WTC11 (cell line): ENCODE results near the gene SNX5. TPM values are rescaled to one million over a fixed set of nuclear protein-coding genes. Genes with fewer than 3 reads are reported as not detected.

Experiments used
- ATAC-seq: fragments of 200-7000 bp; cut with Tn5 transposase; 2 replicates; pipeline ENCODE4 v1.10.0; 2021; ENCODE audit warnings: mild to moderate bottlenecking, moderate library complexity
- CTCF ChIA-PET: fragments of 300-600 bp; sonication (Branson Sonifier 250); formaldehyde crosslinking; loops from one replicate; lab custom pipeline; 2021; ENCODE audit warnings: antibody characterized with exemption; lab: Charles Lee
- POLR2A ChIA-PET: fragments of 350-600 bp; sonication (Branson Sonifier 250); formaldehyde crosslinking; loops from one replicate; lab custom pipeline; 2021; ENCODE audit warnings: antibody characterized with exemption; lab: Charles Lee
- DNase-seq: peaks from one replicate; pipeline ENCODE4 v3.0.0; 2021; ENCODE audit warnings: low spot score
- H3K27ac Mint-ChIP-seq: 2 replicates; pipeline ENCODE4 v1.8.0; 2021; ENCODE audit warnings: mixed read lengths
- H3K27me3 Mint-ChIP-seq: 2 replicates; pipeline ENCODE4 v1.8.0; 2021; ENCODE audit warnings: low read depth, mild to moderate bottlenecking, moderate library complexity, mixed read lengths
- H3K36me3 Mint-ChIP-seq: 2 replicates; pipeline ENCODE4 v1.8.0; 2021; ENCODE audit warnings: mixed read lengths
- H3K4me1 Mint-ChIP-seq: 2 replicates; pipeline ENCODE4 v1.8.0; 2022; ENCODE audit warnings: mixed read lengths
- H3K4me3 Mint-ChIP-seq: 2 replicates; pipeline ENCODE4 v1.8.0; 2021; ENCODE audit warnings: mild to moderate bottlenecking, moderate library complexity, mixed read lengths
- H3K9me3 Mint-ChIP-seq: 2 replicates; pipeline ENCODE4 v1.8.0; 2021; ENCODE audit warnings: mixed read lengths
- FOXJ3 ChIP-seq: sonication (generic); formaldehyde crosslinking; IDR thresholded peaks from 2 replicates; pipeline ENCODE4 v1.9.0; 2021; ENCODE audit warnings: missing genetic modification reagents, mild to moderate bottlenecking, borderline replicate concordance
- GABPB1 ChIP-seq: sonication (generic); formaldehyde crosslinking; IDR thresholded peaks from 2 replicates; pipeline ENCODE4 v1.8.1; 2023; ENCODE audit warnings: mild to moderate bottlenecking, missing genetic modification reagents
- GTF2I ChIP-seq: fragments of 250-450 bp; sonication (Bioruptor Pico); conservative IDR thresholded peaks from 2 replicates; pipeline ENCODE4 v1.4.0; 2021; ENCODE audit warnings: mild to moderate bottlenecking
- HMGA2 ChIP-seq: fragments of 250-450 bp; sonication (Bioruptor Pico); IDR thresholded peaks from 2 replicates; pipeline ENCODE4 v1.4.0; 2021; ENCODE audit warnings: mild to moderate bottlenecking, moderate library complexity
- JAZF1 ChIP-seq: fragments of 250-450 bp; sonication (Bioruptor Pico); IDR thresholded peaks from 2 replicates; pipeline ENCODE4 v1.9.0; 2021; ENCODE audit warnings: moderate library complexity, mild to moderate bottlenecking, inconsistent platforms
- OVOL2 ChIP-seq: fragments of 250-450 bp; sonication (Bioruptor Pico); IDR thresholded peaks from 2 replicates; pipeline ENCODE4 v1.9.0; 2021; ENCODE audit warnings: mild to moderate bottlenecking, borderline replicate concordance
- PRRX2 ChIP-seq: fragments of 250-450 bp; sonication (Bioruptor Pico); IDR thresholded peaks from 2 replicates; pipeline ENCODE4 v1.8.0; 2021; ENCODE audit warnings: mild to moderate bottlenecking
- RORB ChIP-seq: fragments of 250-450 bp; sonication (Bioruptor Pico); IDR thresholded peaks from 2 replicates; pipeline ENCODE4 v1.9.0; 2021; ENCODE audit warnings: mild to moderate bottlenecking
- ZNF317 ChIP-seq: sonication (generic); formaldehyde crosslinking; IDR thresholded peaks from 2 replicates; pipeline ENCODE4 v1.8.1; 2023; ENCODE audit warnings: low read depth, mild to moderate bottlenecking, moderate library complexity, missing genetic modification reagents, borderline replicate concordance
- ZNF396 ChIP-seq: fragments of 250-450 bp; sonication (Bioruptor Pico); IDR thresholded peaks from 2 replicates; pipeline ENCODE4 v1.8.0; 2021; ENCODE audit warnings: mild to moderate bottlenecking, moderate library complexity, borderline replicate concordance
- total RNA-seq: library from RNA; stranded (reverse); gene quantifications from 3 replicates; pipeline ENCODE4 v1.2.3, GENCODE V29; 2021
- TF ChIP-seq, protein P1 (sequence below): fragments of 250-450 bp; sonication (Bioruptor Pico); IDR thresholded peaks from 2 replicates; pipeline ENCODE4 v1.9.0; 2021; ENCODE audit warnings: moderate library complexity, mild to moderate bottlenecking, inconsistent platforms, borderline replicate concordance
- TF ChIP-seq, protein P2 (sequence below): sonication (generic); formaldehyde crosslinking; IDR thresholded peaks from 2 replicates; pipeline ENCODE4 v1.8.1; 2023; ENCODE audit warnings: mild to moderate bottlenecking, missing genetic modification reagents, moderate library complexity
- TF ChIP-seq, protein P3 (sequence below): sonication (generic); formaldehyde crosslinking; IDR thresholded peaks from 2 replicates; pipeline ENCODE4 v1.8.0; 2023; ENCODE audit warnings: missing genetic modification reagents
- TF ChIP-seq, protein P4 (sequence below): fragments of 250-450 bp; sonication (Bioruptor Pico); IDR thresholded peaks from 2 replicates; pipeline ENCODE4 v1.9.0; 2021; ENCODE audit warnings: mild to moderate bottlenecking
- TF ChIP-seq, protein P5 (sequence below): fragments of 250-450 bp; sonication (Bioruptor Pico); conservative IDR thresholded peaks from 2 replicates; pipeline ENCODE4 v1.9.0; 2021; ENCODE audit warnings: mild to moderate bottlenecking
- TF ChIP-seq, protein P6 (sequence below): sonication (generic); formaldehyde crosslinking; IDR thresholded peaks from 2 replicates; pipeline ENCODE4 v1.8.1; 2022; ENCODE audit warnings: low read depth, missing genetic modification reagents, borderline replicate concordance
- TF ChIP-seq, protein P7 (sequence below): sonication (generic); formaldehyde crosslinking; IDR thresholded peaks from 2 replicates; pipeline ENCODE4 v1.8.0; 2022; ENCODE audit warnings: missing genetic modification reagents
- TF ChIP-seq, protein P8 (sequence below): sonication (generic); formaldehyde crosslinking; IDR thresholded peaks from 2 replicates; pipeline ENCODE4 v1.8.0; 2023; ENCODE audit warnings: missing genetic modification reagents, mild to moderate bottlenecking, borderline replicate concordance

SNX5 gene
- total RNA-seq, 1 experiment from 2014 or later = 192 TPM

DNA sequence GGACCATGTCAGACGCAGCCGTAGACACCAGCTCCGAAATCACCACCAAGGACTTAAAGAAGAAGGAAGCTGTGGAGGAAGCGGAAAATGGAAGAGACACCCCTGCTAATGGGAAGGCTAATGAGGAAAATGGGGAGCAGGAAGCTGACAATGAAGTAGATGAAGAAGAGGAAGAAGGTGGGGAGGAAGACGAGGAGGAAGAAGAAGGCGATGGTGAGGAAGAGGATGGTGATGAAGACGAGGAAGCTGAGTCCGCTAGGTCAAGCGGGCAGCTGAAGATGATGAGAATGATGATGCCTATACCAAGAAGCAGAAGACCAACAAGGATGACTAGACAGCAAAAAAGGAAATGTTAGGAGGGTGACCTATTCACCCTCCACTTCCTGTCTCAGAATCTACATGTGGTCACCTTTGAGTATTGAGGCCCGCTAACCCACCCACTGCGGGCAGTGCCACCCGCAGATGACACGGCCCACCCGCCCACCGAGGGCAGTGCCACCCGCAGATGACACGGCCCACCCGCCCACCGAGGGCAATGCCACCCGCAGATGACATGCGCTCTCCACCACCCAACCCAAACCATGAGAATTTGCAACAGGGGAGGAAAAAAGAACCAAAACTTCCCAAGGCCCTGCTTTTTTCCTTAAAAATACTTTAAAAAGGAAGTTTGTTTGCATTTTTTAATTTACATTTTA is 43.5 kb upstream of the SNX5 start:
- TF ChIP-seq PRRX2 (CRISPR knock-in tag) (no peak), GTF2I (no peak), GABPB1 (CRISPR knock-in tag) (no peak), JAZF1 (no peak), OVOL2 (no peak), HMGA2 (CRISPR knock-in tag) (no peak), ZNF317 (CRISPR knock-in tag) (no peak), RORB (CRISPR knock-in tag) (no peak), FOXJ3 (no peak)
- TF ChIP-seq, protein P1, sequence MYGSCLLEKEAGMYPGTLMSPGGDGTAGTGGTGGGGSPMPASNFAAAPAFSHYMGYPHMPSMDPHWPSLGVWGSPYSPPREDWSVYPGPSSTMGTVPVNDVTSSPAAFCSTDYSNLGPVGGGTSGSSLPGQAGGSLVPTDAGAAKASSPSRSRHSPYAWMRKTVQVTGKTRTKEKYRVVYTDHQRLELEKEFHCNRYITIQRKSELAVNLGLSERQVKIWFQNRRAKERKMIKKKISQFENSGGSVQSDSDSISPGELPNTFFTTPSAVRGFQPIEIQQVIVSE = no peak
- TF ChIP-seq, protein P2, sequence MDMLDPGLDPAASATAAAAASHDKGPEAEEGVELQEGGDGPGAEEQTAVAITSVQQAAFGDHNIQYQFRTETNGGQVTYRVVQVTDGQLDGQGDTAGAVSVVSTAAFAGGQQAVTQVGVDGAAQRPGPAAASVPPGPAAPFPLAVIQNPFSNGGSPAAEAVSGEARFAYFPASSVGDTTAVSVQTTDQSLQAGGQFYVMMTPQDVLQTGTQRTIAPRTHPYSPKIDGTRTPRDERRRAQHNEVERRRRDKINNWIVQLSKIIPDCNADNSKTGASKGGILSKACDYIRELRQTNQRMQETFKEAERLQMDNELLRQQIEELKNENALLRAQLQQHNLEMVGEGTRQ (CRISPR knock-in tag) = no peak
- TF ChIP-seq, protein P3, sequence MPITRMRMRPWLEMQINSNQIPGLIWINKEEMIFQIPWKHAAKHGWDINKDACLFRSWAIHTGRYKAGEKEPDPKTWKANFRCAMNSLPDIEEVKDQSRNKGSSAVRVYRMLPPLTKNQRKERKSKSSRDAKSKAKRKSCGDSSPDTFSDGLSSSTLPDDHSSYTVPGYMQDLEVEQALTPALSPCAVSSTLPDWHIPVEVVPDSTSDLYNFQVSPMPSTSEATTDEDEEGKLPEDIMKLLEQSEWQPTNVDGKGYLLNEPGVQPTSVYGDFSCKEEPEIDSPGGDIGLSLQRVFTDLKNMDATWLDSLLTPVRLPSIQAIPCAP (CRISPR knock-in tag) = no peak
- TF ChIP-seq, protein P4, sequence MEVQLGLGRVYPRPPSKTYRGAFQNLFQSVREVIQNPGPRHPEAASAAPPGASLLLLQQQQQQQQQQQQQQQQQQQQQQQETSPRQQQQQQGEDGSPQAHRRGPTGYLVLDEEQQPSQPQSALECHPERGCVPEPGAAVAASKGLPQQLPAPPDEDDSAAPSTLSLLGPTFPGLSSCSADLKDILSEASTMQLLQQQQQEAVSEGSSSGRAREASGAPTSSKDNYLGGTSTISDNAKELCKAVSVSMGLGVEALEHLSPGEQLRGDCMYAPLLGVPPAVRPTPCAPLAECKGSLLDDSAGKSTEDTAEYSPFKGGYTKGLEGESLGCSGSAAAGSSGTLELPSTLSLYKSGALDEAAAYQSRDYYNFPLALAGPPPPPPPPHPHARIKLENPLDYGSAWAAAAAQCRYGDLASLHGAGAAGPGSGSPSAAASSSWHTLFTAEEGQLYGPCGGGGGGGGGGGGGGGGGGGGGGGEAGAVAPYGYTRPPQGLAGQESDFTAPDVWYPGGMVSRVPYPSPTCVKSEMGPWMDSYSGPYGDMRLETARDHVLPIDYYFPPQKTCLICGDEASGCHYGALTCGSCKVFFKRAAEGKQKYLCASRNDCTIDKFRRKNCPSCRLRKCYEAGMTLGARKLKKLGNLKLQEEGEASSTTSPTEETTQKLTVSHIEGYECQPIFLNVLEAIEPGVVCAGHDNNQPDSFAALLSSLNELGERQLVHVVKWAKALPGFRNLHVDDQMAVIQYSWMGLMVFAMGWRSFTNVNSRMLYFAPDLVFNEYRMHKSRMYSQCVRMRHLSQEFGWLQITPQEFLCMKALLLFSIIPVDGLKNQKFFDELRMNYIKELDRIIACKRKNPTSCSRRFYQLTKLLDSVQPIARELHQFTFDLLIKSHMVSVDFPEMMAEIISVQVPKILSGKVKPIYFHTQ (CRISPR knock-in tag) = no peak
- peaks cover 16% of the 10 kb centered on the region for H3K36me3 Mint-ChIP-seq
- H3K9me3 Mint-ChIP-seq = peaks cover 12% of the 10 kb centered on the region
- ChIA-PET CTCF (no interaction called here), POLR2A (no interaction called here)
- H3K27me3 Mint-ChIP-seq = no peaks in the 10 kb centered on the region; the same call in 1 of the 2 replicates
- H3K4me3 Mint-ChIP-seq = no peak overlapping the region
- H3K4me1 Mint-ChIP-seq = no peaks in the 10 kb centered on the region
- ATAC-seq (no peak), DNase-seq (no peak)
- H3K27ac Mint-ChIP-seq = peak overlapping the region; percentile 10; the same call in 1 of the 2 replicates

DNA sequence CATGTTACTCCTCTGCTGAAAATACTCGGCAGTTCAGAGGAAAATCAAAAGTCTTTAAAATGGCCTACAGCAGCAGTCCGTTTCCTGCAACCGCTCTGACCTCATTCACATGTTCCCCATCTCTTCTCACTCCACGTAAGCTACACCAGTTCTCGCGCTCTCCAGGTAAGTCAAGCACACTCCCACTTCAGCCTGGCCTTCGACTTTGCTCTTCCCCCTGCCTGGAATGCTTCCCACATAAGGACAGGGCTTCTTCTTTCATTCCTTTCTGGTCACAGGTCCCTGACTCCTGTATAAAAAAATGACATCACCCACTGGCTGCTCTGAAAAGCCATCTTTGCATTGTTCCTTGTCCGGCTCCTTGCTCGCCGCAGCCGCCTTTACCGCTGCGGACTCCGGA is 42.9 kb upstream of the SNX5 start:
- Mint-ChIP-seq H3K27me3 (no peaks in the 10 kb centered on the region; the same call in 1 of the 2 replicates), H3K4me1 (no peaks in the 10 kb centered on the region), H3K4me3 (no peak overlapping the region), H3K9me3 (peaks cover 12% of the 10 kb centered on the region), H3K27ac (peak overlapping the region; percentile 10; the same call in 1 of the 2 replicates), H3K36me3 (peaks cover 16% of the 10 kb centered on the region)
- ChIA-PET CTCF (no interaction called here), POLR2A (no interaction called here)
- ATAC-seq = no peak
- no peak for DNase-seq
- TF ChIP-seq, protein P5, sequence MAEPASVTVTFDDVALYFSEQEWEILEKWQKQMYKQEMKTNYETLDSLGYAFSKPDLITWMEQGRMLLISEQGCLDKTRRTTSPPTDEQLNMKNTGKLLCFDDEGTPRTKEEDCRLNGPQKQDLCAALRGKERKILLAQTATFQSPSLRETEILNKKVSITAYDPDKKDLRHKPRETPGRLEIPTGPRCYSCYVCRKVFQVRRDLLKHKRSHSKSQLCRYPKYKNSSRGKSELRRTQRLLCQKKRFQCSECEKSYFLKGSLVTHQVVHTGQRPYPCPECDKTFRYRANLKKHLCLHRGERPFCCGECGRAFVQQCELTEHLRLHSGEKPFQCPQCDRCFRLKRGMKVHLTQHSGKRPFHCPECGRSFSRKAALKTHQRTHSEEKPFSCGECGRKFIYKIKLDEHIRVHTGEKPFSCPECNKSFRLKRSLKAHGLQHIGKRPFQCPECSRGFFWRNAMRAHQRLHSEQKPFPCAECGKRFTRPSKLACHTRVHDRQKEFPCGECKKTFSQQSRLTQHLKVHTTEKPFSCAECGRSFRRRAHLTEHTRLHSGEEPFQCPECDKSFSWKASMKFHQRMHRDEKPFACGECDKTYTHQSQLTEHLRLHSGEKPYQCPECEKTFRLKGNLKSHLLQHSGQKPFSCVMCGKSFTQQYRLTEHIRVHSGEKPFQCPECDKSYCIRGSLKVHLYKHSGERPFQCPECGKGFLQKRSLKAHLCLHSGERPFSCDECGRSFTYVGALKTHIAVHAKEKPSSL (CRISPR knock-in tag) = no peak
- TF ChIP-seq, protein P6, sequence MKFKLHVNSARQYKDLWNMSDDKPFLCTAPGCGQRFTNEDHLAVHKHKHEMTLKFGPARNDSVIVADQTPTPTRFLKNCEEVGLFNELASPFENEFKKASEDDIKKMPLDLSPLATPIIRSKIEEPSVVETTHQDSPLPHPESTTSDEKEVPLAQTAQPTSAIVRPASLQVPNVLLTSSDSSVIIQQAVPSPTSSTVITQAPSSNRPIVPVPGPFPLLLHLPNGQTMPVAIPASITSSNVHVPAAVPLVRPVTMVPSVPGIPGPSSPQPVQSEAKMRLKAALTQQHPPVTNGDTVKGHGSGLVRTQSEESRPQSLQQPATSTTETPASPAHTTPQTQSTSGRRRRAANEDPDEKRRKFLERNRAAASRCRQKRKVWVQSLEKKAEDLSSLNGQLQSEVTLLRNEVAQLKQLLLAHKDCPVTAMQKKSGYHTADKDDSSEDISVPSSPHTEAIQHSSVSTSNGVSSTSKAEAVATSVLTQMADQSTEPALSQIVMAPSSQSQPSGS = no peak
- no peak for TF ChIP-seq ZNF396
- TF ChIP-seq, protein P7, sequence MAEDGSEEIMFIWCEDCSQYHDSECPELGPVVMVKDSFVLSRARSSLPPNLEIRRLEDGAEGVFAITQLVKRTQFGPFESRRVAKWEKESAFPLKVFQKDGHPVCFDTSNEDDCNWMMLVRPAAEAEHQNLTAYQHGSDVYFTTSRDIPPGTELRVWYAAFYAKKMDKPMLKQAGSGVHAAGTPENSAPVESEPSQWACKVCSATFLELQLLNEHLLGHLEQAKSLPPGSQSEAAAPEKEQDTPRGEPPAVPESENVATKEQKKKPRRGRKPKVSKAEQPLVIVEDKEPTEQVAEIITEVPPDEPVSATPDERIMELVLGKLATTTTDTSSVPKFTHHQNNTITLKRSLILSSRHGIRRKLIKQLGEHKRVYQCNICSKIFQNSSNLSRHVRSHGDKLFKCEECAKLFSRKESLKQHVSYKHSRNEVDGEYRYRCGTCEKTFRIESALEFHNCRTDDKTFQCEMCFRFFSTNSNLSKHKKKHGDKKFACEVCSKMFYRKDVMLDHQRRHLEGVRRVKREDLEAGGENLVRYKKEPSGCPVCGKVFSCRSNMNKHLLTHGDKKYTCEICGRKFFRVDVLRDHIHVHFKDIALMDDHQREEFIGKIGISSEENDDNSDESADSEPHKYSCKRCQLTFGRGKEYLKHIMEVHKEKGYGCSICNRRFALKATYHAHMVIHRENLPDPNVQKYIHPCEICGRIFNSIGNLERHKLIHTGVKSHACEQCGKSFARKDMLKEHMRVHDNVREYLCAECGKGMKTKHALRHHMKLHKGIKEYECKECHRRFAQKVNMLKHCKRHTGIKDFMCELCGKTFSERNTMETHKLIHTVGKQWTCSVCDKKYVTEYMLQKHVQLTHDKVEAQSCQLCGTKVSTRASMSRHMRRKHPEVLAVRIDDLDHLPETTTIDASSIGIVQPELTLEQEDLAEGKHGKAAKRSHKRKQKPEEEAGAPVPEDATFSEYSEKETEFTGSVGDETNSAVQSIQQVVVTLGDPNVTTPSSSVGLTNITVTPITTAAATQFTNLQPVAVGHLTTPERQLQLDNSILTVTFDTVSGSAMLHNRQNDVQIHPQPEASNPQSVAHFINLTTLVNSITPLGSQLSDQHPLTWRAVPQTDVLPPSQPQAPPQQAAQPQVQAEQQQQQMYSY (CRISPR knock-in tag) = no peak
- TF ChIP-seq, protein P8, sequence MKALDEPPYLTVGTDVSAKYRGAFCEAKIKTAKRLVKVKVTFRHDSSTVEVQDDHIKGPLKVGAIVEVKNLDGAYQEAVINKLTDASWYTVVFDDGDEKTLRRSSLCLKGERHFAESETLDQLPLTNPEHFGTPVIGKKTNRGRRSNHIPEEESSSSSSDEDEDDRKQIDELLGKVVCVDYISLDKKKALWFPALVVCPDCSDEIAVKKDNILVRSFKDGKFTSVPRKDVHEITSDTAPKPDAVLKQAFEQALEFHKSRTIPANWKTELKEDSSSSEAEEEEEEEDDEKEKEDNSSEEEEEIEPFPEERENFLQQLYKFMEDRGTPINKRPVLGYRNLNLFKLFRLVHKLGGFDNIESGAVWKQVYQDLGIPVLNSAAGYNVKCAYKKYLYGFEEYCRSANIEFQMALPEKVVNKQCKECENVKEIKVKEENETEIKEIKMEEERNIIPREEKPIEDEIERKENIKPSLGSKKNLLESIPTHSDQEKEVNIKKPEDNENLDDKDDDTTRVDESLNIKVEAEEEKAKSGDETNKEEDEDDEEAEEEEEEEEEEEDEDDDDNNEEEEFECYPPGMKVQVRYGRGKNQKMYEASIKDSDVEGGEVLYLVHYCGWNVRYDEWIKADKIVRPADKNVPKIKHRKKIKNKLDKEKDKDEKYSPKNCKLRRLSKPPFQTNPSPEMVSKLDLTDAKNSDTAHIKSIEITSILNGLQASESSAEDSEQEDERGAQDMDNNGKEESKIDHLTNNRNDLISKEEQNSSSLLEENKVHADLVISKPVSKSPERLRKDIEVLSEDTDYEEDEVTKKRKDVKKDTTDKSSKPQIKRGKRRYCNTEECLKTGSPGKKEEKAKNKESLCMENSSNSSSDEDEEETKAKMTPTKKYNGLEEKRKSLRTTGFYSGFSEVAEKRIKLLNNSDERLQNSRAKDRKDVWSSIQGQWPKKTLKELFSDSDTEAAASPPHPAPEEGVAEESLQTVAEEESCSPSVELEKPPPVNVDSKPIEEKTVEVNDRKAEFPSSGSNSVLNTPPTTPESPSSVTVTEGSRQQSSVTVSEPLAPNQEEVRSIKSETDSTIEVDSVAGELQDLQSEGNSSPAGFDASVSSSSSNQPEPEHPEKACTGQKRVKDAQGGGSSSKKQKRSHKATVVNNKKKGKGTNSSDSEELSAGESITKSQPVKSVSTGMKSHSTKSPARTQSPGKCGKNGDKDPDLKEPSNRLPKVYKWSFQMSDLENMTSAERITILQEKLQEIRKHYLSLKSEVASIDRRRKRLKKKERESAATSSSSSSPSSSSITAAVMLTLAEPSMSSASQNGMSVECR (CRISPR knock-in tag) = no peak
